PFSK-1 (cell line): Measurements from ENCODE around the gene HHATL.

Source experiments
- POLR2AphosphoS5 ChIP-seq: IDR thresholded peaks from 2 replicates; pipeline ENCODE4 v1.6.1; 2012; ENCODE audit warnings: low read depth, mild to moderate bottlenecking, control low read depth, low read length, moderate library complexity
- REST ChIP-seq, 2 experiments: IDR thresholded peaks; 2 replicates each; pipeline versions ENCODE4 v1.6.1 to v1.8.0; 2011 to 2012; ENCODE audit warnings: low read depth in 2 of 2, low read length in 2 of 2, control low read depth in 1 of 2, inconsistent platforms in 1 of 2, mild to moderate bottlenecking in 1 of 2, moderate library complexity in 1 of 2; ENCODE audit not compliant: insufficient read depth in 1 of 2
- TAF1 ChIP-seq: IDR thresholded peaks from 2 replicates; pipeline ENCODE4 v1.6.1; 2012; ENCODE audit warnings: low read length, control low read depth, borderline replicate concordance; ENCODE audit not compliant: insufficient read depth

- TF ChIP-seq POLR2AphosphoS5 = no peak
- no peak for TF ChIP-seq REST (IDR thresholded peaks at IDR 0.05; ENCODE audit: insufficient read depth in 1 of 2, low read depth in 2 of 2, low read length in 2 of 2)
- TF ChIP-seq TAF1 = no peak
Measured at GRCh38 chr3:42661593-42662022, 41.0 kb downstream of the HHATL start.
